Caki2 (cell line): ENCODE data around the gene MAPK8IP1. TPM values are rescaled to one million over a fixed set of nuclear protein-coding genes. Genes with fewer than 3 reads are reported as not detected.

Experiments used
- DNase-seq: peaks from one replicate; pipeline ENCODE4 v3.0.0-alpha.2; 2015; ENCODE audit warnings: low read depth
- in situ Hi-C: cut with HindIII; loops from 2 replicates; pipeline ENCODE4 v1.10.0; 2016; ENCODE audit warnings: low sequenced_read_pairs, low pct_unique_long_range_greater_than_20kb, mixed read lengths
- total RNA-seq: library from RNA; depleted of rRNA; stranded (reverse); fragments of >200 nt; shearing (Covaris generic); gene quantifications from 2 replicates; pipeline ENCODE4 v1.2.3, GENCODE V29; 2014; ENCODE audit warnings: low replicate concordance

The MAPK8IP1 gene
- total RNA-seq, 1 experiment from 2014 or later: 6.5 TPM

DNA sequence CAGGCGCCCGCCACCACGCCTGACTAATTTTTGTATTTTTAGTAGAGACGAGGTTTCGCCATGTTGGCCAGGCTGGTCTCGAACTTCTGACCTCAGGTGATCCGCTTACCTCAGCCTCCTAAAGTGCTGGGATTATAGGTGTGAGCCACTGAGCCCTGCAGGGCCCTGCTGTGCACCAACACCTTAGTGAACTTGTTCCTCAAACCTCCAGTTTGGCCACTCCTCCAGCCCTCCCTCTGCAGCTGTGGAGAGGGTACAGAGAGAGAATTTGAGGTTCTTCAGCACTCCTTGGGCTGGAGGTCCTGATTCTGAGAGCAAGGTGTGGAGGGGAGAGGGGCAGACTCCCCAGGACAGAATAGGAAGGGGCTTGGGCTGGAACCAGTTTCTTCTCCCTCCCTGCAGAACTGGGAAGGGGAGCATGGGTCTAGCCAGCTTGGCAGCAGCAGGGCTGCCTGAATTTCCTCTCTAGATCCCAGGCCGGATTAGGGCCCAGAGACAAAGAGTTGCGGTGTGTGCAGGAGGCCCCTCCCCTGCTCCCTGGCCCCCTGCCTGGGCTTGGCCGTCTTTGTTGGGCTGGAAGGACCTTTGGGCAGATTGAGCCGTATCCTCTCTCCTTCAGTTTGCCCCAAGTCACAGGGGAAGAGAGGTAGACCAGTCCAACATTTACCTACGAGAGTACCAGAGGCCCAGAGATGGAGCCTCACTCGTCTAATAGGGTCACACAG is 34.5 kb downstream of the MAPK8IP1 start:
- DNase-seq: no peak
- in situ Hi-C loops: no loop called here

- in situ Hi-C loops: no loop called here
- DNase-seq: no peak
Observed at GRCh38 chr11:45920531-45921477, 35.4 kb downstream of the MAPK8IP1 start.

DNA sequence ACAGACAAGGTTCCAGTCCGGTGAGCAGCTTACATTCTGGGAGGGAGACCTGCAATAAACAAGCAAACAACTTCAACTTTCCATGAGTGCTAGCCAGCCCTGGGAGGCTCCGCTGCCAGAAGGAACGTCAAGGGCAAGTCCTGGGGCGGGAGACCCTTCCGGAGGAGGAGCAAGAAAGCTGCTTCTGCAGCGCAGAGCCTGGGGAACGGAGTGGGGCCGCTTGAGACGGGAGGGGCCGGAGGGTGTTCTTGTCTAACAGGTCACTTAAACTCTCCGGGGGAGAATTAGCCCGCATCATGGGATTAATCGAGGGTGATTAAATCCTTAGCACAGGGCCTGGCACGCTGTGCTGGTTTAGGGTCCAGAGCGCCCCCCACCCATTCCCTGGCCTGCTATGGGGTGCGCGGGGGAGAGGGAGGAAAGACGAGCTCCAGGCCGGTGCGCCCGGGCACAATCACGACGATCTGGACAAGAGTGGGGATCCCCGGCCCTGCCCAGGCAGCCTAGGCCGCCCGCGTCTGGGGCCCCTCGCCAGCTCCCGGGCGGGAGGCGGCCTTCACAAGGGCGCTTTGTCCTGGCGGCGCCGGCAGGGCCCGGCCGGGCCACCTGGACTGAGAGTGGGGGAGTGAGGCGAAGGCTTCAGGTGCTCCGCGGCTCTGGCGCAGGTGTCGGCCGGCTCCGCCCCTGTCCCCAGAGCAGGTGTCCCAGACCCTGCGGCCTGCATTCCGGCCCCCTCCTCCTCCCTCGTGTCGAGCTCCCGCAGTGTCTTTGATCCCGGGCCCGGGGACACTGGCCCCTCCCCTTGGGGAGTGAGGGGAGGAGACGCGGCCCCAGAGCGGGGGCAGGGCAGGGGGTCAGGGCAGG is 36.3 kb downstream of the MAPK8IP1 start:
- no peak for DNase-seq
- in situ Hi-C loops: no loop called here

GRCh38 chr11:45922425-45923082 is 37.1 kb downstream of the MAPK8IP1 start, which contains the start of gene LARGE2:
Gene LARGE2 (plus strand): TSS chr11:45922656. CDS start chr11:45922883, 227 bp downstream.
- DNase-seq: peak; percentile 26
- in situ Hi-C loops: no loop called here

DNA sequence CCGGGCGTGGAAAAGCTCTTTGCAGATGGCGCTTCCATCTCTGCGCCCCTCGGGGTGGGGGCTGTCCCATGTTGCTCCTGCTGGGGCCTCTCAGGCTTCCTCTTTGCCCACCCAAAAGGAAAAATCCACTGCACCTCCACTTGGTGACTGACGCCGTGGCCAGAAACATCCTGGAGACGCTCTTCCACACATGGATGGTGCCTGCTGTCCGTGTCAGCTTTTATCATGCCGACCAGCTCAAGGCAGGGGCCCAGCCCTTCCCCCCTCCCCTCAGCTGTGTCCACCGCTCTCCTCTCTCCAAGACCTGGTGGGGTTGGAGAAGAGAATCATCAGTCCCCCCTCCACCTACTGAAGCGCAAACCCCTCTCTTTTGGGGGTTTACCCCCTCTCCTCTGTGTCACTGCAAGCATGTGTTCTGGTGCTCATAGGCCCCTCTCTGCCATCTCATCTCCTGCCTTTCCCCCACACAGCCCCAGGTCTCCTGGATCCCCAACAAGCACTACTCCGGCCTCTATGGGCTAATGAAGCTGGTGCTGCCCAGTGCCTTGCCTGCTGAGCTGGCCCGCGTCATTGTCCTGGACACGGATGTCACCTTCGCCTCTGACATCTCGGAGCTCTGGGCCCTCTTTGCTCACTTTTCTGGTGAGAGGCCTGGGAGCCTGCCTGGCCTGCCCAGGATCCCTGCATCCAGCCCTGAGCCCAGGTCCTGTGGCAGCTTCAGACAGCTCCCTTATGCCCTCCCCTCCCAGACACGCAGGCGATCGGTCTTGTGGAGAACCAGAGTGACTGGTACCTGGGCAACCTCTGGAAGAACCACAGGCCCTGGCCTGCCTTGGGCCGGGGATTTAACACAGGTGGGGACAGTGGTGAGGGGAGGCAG is 38.8 kb downstream of the MAPK8IP1 start:
- in situ Hi-C loops: no loop called here
- no peak for DNase-seq

DNA sequence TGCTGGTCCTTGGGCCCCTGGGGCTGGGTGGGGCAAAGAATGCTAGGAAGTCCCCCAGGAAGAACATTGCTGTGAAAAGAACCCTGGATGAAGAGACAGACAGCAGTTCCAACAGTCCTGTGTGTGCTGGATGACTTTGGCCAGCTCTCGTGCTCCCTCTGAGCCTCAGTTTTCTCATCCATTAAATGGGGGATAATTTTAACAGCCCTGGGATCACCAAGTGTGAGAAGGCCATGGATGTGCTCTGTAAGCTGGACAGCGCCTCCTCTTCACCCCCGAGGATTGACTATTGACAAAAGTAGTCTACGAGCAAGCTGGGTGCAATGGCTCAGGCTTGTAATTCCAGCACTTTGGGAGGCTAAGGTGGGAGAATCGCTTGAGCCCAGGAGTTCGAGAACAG is 39.5 kb downstream of the MAPK8IP1 start:
- in situ Hi-C loops: no loop called here
- no peak for DNase-seq

DNA sequence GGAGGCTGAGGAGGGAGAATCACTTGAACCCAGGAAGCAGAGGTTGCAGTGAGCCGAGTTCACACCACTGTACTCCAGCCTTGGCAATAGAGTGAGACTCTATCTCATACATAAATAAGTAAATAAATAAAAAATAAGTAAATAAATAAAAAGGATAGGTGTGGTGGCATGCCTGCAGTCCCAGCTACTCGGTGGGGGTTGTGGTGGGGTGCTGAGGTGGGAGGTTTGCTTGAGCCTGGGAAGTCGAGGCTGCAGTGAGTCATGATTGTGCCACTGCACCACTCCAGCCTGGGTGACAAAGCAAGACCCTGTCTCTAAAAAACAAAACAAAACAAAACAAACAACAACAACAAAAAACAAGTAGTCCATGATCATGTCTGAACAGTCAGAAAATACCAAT is 40.1 kb downstream of the MAPK8IP1 start:
- in situ Hi-C loops: no loop called here
- DNase-seq: no peak

GRCh38 chr11:45926001-45926401 is 40.5 kb downstream of the MAPK8IP1 start:
- no peak for DNase-seq
- in situ Hi-C loops: no loop called here

GRCh38 chr11:45926536-45927331 is 41.3 kb downstream of the MAPK8IP1 start:
- no peak for DNase-seq
- in situ Hi-C loops: no loop called here

DNA sequence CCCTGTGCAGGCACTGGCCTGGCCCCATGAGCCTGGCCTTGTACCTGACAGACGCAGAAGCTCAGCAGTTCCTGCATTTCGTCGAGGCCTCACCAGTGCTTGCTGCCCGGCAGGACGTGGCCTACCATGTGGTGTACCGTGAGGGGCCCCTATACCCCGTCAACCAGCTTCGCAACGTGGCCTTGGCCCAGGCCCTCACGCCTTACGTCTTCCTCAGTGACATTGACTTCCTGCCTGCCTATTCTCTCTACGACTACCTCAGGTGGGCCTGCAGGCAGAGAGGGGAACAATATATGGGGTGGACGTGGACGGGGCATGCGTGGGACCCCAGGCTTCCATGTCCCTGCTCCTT is 41.9 kb downstream of the MAPK8IP1 start:
- in situ Hi-C loops: no loop called here
- no peak for DNase-seq

GRCh38 chr11:45927684-45928413 is 42.4 kb downstream of the MAPK8IP1 start:
- no peak for DNase-seq
- in situ Hi-C loops: no loop called here

- in situ Hi-C loops: no loop called here
Observed at GRCh38 chr11:45928535-45929215, 43.2 kb downstream of the MAPK8IP1 start.

GRCh38 chr11:45929486-45930030 is 44.1 kb downstream of the MAPK8IP1 start:
- DNase-seq: no peak
- in situ Hi-C loops: no loop called here

More at GRCh38 chr11:45928535-45929215, 43.2 kb downstream of the MAPK8IP1 start:
- no peak for DNase-seq

- DNase-seq: no peak
- in situ Hi-C loops: no loop called here
Observed at GRCh38 chr11:45930031-45930794, 44.8 kb downstream of the MAPK8IP1 start.
